Measurements from ENCODE around the gene ARR3. TPM values are rescaled to one million over a fixed set of nuclear protein-coding genes. Genes with fewer than 3 reads are reported as not detected.
"Not testable (repeated sequence)": the region's sequence is repeated elsewhere in the genome, so short reads cannot be mapped to it uniquely, and the experiment has no call there.

The ARR3 gene
- total RNA-seq, 4 donors from 2014 or later = 0.25 TPM; not detected in 3

DNA sequence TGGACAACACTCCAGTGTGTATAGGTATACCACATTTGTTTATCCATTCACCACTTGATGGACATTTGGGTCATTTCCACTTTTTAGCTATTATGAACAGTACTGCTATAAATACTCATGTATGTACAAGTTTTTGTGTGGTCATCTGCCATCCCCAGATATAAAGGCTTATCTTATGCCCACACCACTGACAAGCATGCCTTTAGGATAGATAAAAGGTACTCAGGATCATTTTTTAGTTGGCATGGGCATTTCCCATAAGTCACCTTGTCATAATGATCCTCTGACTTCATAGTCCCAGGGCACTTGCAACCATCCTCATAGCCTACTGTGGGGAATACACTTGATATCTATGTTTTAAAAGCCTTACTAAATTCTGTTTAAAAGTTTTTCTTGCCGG is 27.4 kb upstream of the ARR3 start:
- TF ChIP-seq, protein P1, sequence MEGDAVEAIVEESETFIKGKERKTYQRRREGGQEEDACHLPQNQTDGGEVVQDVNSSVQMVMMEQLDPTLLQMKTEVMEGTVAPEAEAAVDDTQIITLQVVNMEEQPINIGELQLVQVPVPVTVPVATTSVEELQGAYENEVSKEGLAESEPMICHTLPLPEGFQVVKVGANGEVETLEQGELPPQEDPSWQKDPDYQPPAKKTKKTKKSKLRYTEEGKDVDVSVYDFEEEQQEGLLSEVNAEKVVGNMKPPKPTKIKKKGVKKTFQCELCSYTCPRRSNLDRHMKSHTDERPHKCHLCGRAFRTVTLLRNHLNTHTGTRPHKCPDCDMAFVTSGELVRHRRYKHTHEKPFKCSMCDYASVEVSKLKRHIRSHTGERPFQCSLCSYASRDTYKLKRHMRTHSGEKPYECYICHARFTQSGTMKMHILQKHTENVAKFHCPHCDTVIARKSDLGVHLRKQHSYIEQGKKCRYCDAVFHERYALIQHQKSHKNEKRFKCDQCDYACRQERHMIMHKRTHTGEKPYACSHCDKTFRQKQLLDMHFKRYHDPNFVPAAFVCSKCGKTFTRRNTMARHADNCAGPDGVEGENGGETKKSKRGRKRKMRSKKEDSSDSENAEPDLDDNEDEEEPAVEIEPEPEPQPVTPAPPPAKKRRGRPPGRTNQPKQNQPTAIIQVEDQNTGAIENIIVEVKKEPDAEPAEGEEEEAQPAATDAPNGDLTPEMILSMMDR (IDR thresholded peaks at IDR 0.05) = no peak
- TF ChIP-seq POLR2A (IDR thresholded peaks at IDR 0.05) = no peak
- WGBS, 2 donors = 88 to 100% methylated on average over 1 of the region's 1 CpG
- DNase-seq (ENCODE audit: low spot score in 2 of 2) = no peak
- intact Hi-C loops (cut with DNase I; ENCODE audit: low total_unique reads) = no loop called here
- no peak overlapping the region for H3K4me3 ChIP-seq (ENCODE audit: low read depth, poor library complexity, severe bottlenecking)

DNA sequence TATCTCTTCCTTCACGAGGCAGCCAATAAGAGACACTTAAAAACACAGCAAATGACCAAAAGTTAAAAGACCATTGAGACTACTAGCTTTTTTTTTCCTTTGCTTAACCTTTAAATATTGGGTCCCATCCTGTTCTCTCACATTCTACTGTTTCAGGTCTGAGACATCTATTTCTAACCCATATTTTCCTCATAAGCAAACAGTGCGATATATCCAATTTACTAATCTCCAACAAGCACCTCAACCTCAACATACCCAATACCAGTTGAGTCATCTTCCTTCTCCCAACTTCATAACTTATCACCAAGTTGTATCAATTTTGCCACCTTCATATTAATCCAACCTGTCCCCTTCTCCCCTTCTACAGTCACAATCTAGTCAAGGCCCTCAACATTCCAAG is 26.6 kb upstream of the ARR3 start:
- intact Hi-C loops (cut with DNase I; ENCODE audit: low total_unique reads) = no loop called here
- no peak overlapping the region for H3K4me3 ChIP-seq (ENCODE audit: low read depth, poor library complexity, severe bottlenecking)
- no peak for TF ChIP-seq POLR2A (IDR thresholded peaks at IDR 0.05)
- TF ChIP-seq, protein P1 (IDR thresholded peaks at IDR 0.05) = no peak
- DNase-seq (ENCODE audit: low spot score in 2 of 2) = no peak
- 82 to 94% methylated on average over 2 of the region's 2 CpGs for WGBS, 2 donors

DNA sequence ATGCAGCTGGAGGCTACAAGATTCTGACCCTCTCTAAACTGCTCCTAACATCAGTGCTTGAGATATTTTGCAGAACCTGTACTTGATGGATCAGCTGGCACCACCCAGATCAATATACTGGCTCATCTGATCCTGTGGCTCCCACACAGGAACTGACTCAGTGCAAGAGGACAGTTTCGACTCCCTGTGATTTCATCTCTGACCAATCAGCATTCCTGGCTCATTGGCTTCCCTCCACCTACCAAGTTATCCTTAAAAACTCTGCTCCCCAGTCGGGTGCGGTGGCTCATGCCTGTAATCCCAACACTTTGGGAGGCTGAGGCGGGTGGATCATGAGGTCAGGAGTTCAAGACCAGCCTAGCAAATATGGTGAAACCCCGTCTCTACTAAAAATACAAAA is 24.5 kb upstream of the ARR3 start:
- H3K4me3 ChIP-seq (ENCODE audit: low read depth, poor library complexity, severe bottlenecking); intact Hi-C loops (cut with DNase I; ENCODE audit: low total_unique reads); DNase-seq (ENCODE audit: low spot score in 2 of 2): not testable (repeated sequence)
- WGBS, 2 donors = 70 to 71% methylated on average over 5 of the region's 5 CpGs

DNA sequence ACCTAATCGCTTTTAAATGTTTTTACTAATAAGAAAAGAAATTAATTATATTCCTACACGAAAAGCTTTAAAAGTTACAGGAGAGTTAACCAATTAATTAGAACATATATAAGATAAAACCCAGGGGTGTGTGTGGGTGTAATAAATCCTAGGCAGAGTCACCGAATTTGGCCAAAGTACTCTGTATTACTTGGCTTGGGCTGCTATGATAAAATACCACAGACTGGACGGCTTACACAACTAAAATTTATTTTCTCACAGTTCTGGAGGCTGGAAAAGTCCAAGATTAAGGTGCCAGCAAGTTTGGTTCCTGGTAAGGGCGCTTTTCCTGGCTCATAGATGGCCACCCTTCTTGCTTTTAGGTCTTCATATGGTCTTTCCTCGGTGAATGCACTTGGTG is 23.3 kb upstream of the ARR3 start:
- DNase-seq (ENCODE audit: low spot score in 2 of 2) = no peak
- no peak overlapping the region for H3K4me3 ChIP-seq (ENCODE audit: low read depth, poor library complexity, severe bottlenecking)
- TF ChIP-seq, protein P1 (IDR thresholded peaks at IDR 0.05) = no peak
- 75 to 82% methylated on average over 6 of the region's 6 CpGs for WGBS, 2 donors
- intact Hi-C loops (cut with DNase I; ENCODE audit: low total_unique reads) = no loop called here

DNA sequence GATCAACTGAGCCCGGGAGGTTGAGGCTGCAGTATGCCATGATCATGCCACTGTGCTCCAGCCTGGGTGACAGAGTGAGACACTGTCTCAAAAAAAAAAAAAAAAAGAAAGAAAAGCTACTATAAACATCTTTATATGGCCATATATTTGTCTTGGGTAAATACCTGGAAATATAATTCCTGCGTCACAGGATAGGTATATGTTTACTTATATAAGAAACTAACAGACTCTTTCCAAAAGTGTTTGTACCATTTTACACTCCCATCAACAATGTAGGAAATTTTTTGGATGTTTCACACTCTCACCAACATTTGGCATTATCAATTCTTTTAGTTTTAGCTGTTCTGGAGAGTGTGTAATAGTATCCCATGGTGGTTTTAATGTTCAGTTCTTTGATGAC is 20.9 kb upstream of the ARR3 start:
- 85 to 100% methylated on average over 2 of the region's 2 CpGs for WGBS, 2 donors
- H3K4me3 ChIP-seq (ENCODE audit: low read depth, poor library complexity, severe bottlenecking) = no peak overlapping the region

DNA sequence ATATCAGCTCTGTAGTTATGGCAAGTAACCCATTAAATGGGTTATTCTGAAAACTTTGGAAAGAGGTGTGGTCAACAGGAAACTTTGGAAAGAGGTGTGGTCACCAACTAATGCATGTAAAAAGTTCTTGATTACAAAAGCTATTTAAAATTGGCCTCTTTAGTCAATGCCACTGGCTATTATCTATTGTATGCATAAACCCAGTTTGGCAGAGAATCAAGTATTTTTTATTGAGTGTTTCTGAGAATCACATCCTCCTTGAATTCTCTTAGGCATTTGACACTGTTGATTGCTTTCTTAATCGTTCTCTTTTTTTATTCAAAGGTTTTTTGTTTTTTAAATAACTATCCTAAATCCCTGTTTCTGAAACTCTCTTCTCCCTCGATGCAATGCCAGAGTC is 15.6 kb upstream of the ARR3 start:
- WGBS, 2 donors = 47 to 68% methylated on average over 2 of the region's 2 CpGs
- intact Hi-C loops (cut with DNase I; ENCODE audit: low total_unique reads) = no loop called here
- H3K4me3 ChIP-seq (ENCODE audit: low read depth, poor library complexity, severe bottlenecking) = no peak overlapping the region
- DNase-seq (ENCODE audit: low spot score in 2 of 2) = no peak
- TF ChIP-seq, protein P1 (IDR thresholded peaks at IDR 0.05) = no peak
- no peak for TF ChIP-seq POLR2A (IDR thresholded peaks at IDR 0.05)

More for the DNA sequence above, 20.9 kb upstream of the ARR3 start:
- intact Hi-C loops (cut with DNase I; ENCODE audit: low total_unique reads) = no loop called here
- TF ChIP-seq, protein P1 (IDR thresholded peaks at IDR 0.05) = no peak
- TF ChIP-seq POLR2A (IDR thresholded peaks at IDR 0.05) = no peak
- no peak for DNase-seq (ENCODE audit: low spot score in 2 of 2)
